Mesothelial cell of epicardium (in vitro differentiated cells): ENCODE measurements around the gene CTBP2. TPM values are rescaled to one million over a fixed set of nuclear protein-coding genes. Genes with fewer than 3 reads are reported as not detected.
A peak's percentile ranks its signal among the peaks of the same experiment; 100 is the strongest.

Experiments used
- DNase-seq, 2 experiments: peaks; one replicate each; pipeline ENCODE4 v3.0.0; 2021; ENCODE audit warnings: low spot score in 2 of 2; ENCODE audit not compliant: unreplicated experiment in 2 of 2
- H3K27ac Mint-ChIP-seq: 2 replicates; pipeline ENCODE4 v1.8.0; 2021; ENCODE audit warnings: mixed read lengths
- H3K27me3 Mint-ChIP-seq: 2 replicates; pipeline ENCODE4 v1.8.0; 2021; ENCODE audit warnings: low read depth, mixed read lengths
- H3K36me3 Mint-ChIP-seq: 2 replicates; pipeline ENCODE4 v1.8.0; 2021; ENCODE audit warnings: mixed read lengths
- H3K4me1 Mint-ChIP-seq: 2 replicates; pipeline ENCODE4 v1.8.0; 2021; ENCODE audit warnings: mixed read lengths
- H3K4me3 Mint-ChIP-seq: 2 replicates; pipeline ENCODE4 v1.8.0; 2021; ENCODE audit warnings: mild to moderate bottlenecking, moderate library complexity, mixed read lengths
- H3K9me3 Mint-ChIP-seq: 2 replicates; pipeline ENCODE4 v1.8.0; 2021; ENCODE audit warnings: mixed read lengths
- total RNA-seq: library from RNA; stranded (reverse); gene quantifications from 3 replicates; pipeline ENCODE4 v1.2.1, GENCODE V29; 2021
- TF ChIP-seq, protein P1 (sequence below): fragments of 200-600 bp; sonication (generic); IDR thresholded peaks from one replicate; pipeline ENCODE4 v1.5.0; 2021; ENCODE audit warnings: antibody characterized with exemption; ENCODE audit not compliant: unreplicated experiment

CTBP2 gene
- total RNA-seq, 1 donor from 2014 or later, result 122 TPM

DNA sequence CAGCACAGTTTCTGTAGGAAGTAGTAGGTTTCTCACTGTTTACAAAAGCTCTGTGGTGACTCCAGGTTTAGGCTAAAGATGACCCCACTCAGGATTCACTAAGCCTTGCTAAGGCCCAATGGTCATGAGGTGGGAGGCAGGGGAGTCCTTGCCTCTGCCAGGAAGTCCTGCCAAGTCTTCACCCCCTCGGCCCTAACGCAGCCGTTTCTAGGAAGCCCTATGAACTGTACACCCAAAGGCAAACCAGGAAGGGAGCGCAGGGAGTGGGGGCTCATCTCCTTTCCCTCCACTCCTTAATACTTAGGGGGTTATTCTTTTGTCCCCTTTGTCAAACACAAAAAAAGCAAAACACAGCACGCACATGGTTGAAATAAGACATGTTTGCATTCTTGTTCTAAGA lies 64.6 kb downstream of the CTBP2 start:
- TF ChIP-seq, protein P1, sequence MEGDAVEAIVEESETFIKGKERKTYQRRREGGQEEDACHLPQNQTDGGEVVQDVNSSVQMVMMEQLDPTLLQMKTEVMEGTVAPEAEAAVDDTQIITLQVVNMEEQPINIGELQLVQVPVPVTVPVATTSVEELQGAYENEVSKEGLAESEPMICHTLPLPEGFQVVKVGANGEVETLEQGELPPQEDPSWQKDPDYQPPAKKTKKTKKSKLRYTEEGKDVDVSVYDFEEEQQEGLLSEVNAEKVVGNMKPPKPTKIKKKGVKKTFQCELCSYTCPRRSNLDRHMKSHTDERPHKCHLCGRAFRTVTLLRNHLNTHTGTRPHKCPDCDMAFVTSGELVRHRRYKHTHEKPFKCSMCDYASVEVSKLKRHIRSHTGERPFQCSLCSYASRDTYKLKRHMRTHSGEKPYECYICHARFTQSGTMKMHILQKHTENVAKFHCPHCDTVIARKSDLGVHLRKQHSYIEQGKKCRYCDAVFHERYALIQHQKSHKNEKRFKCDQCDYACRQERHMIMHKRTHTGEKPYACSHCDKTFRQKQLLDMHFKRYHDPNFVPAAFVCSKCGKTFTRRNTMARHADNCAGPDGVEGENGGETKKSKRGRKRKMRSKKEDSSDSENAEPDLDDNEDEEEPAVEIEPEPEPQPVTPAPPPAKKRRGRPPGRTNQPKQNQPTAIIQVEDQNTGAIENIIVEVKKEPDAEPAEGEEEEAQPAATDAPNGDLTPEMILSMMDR, result no peak
- Mint-ChIP-seq H3K27ac (peak overlapping the region; percentile 79), H3K4me3 (no peak overlapping the region), H3K36me3 (peaks cover 6% of the 10 kb centered on the region), H3K4me1 (peaks cover 58% of the 10 kb centered on the region), H3K27me3 (no peaks in the 10 kb centered on the region), H3K9me3 (no peaks in the 10 kb centered on the region)
- no peak for DNase-seq

DNA sequence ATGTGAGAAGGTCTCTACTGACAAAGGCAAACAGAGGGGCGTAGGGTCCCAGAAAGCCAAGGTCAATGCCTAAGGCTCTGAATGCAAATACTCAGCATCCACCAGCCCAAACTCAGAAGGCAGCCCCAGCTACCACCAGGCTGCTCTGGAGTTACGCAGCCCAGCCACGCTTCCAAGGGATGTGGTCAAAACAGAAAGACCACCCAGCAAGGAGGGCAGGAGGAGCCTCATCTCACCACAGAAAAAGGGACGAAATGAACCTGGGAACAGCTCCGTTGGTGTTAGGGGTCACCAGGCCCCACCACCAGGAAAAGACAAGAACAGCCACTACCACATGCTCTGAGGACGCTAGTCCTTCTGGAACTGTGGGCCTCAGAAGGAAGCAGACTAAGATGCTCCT lies 65.1 kb downstream of the CTBP2 start:
- TF ChIP-seq, protein P1, result no peak
- no peaks in the 10 kb centered on the region for H3K9me3 Mint-ChIP-seq
- no peak for DNase-seq
- H3K4me3 Mint-ChIP-seq, result no peak overlapping the region
- no peaks in the 10 kb centered on the region for H3K27me3 Mint-ChIP-seq
- H3K36me3 Mint-ChIP-seq, result peaks cover 5% of the 10 kb centered on the region
- peak overlapping the region; percentile 79 for H3K27ac Mint-ChIP-seq
- peaks cover 57% of the 10 kb centered on the region for H3K4me1 Mint-ChIP-seq

DNA sequence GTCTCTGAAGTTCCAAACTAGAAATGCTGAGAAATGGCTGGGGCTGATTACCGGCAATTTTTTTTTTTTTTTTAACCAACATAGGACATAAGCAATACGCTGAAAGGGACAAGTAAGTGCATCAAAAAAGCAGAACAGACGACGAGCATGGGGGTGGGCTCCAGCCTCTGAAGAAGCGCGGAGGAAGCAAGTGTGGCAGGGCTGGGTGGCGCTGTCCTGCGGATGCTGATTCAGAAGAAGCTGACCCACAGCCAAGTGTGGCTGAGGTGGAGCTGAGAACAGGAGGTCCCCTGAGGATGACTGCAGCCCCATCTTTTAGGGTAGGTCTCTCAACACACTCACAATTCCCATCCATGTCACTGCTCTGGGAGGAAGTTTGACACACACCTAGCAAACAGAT lies 65.6 kb downstream of the CTBP2 start:
- Mint-ChIP-seq H3K36me3 (peaks cover 1% of the 10 kb centered on the region), H3K27me3 (no peaks in the 10 kb centered on the region), H3K4me1 (peaks cover 58% of the 10 kb centered on the region), H3K27ac (no peak overlapping the region), H3K9me3 (no peaks in the 10 kb centered on the region), H3K4me3 (no peak overlapping the region)
- TF ChIP-seq, protein P1, result no peak
- no peak for DNase-seq

DNA sequence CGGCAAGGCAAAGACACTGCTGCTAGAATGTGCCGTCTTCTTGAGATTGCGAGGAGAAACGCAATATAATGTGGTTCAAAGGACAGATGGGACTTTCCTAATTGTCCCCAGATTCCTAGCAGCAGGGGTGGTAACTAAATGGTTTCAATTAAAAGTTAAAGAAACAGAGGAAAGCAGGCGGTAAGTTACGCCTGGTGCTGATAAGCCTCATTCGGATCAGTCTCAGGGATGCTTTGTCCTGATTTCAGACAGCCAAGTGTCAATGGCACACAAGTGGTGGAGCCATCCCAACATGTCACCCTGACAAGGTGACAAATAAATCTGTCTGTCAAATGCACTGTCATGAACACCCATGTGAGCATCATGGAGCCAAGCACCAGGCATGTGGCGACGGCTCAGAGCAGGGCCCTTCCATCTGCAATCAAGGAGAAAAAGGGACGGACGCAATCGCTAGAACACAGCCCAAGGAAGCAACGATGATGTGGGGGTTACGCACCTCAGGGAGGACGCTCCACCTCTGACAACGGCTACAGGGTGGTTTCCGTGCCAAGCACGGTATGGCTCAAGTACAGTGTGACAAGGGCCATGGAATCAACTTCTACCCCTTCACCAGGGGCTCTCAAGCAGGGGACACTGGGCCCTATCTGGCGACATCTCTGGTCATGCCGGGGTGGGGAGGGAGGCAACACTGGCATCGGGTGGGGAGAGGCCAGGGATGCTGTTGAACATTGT lies 66.2 kb downstream of the CTBP2 start:
- no peaks in the 10 kb centered on the region for H3K36me3 Mint-ChIP-seq
- no peak for DNase-seq
- H3K27me3 Mint-ChIP-seq, result no peaks in the 10 kb centered on the region
- peak overlapping the region; percentile 2 for H3K4me3 Mint-ChIP-seq
- TF ChIP-seq, protein P1, result no peak
- H3K27ac Mint-ChIP-seq, result peak overlapping the region; percentile 91
- peaks cover 60% of the 10 kb centered on the region for H3K4me1 Mint-ChIP-seq
- no peaks in the 10 kb centered on the region for H3K9me3 Mint-ChIP-seq

DNA sequence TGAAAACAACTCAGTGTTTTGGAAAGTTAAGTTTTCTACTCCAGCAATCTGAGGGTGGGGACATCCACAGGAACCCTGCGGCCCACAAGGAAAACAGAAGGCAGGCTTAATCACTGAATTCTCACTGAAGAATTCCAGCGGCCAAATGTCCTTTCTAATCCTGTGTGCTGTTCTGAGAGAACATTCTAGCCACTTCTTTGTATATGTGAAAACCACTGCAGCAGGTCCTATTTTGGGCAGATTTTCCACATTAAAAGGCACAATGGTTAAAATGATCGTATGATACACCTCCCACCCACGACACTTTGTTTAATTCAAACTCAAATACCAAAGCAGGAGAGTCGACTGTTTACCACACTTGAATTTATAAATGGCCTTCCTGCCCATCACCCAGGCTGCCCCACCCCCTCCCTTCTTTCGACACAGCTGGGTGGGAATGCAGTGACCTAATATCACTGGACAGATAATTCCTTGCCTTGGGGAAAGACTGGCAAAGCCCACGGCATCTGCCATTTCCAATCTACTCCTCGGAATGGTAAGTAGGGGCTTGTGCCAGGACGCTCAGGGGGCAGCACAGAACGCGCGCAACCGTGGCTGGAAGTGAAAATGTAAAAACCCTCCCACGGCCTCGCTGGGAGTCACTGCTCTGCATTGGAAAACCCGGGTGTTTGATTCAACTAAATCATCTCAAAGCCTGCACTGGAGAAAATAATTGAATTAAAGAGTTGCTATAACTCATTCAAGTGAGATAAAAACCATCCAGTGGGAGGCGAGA lies 67.0 kb downstream of the CTBP2 start:
- Mint-ChIP-seq H3K4me1 (peaks cover 65% of the 10 kb centered on the region), H3K9me3 (no peaks in the 10 kb centered on the region), H3K27me3 (no peaks in the 10 kb centered on the region), H3K27ac (peak overlapping the region; percentile 91), H3K4me3 (peak overlapping the region; percentile 2), H3K36me3 (peaks cover 5% of the 10 kb centered on the region)
- no peak for DNase-seq
- TF ChIP-seq, protein P1, result no peak
